ENCODE measurements around the gene EIF5B.
"Not testable (repeated sequence)": the region's sequence is repeated elsewhere in the genome, so short reads cannot be mapped to it uniquely, and the experiment has no call there.

EIF5B gene, protein sequence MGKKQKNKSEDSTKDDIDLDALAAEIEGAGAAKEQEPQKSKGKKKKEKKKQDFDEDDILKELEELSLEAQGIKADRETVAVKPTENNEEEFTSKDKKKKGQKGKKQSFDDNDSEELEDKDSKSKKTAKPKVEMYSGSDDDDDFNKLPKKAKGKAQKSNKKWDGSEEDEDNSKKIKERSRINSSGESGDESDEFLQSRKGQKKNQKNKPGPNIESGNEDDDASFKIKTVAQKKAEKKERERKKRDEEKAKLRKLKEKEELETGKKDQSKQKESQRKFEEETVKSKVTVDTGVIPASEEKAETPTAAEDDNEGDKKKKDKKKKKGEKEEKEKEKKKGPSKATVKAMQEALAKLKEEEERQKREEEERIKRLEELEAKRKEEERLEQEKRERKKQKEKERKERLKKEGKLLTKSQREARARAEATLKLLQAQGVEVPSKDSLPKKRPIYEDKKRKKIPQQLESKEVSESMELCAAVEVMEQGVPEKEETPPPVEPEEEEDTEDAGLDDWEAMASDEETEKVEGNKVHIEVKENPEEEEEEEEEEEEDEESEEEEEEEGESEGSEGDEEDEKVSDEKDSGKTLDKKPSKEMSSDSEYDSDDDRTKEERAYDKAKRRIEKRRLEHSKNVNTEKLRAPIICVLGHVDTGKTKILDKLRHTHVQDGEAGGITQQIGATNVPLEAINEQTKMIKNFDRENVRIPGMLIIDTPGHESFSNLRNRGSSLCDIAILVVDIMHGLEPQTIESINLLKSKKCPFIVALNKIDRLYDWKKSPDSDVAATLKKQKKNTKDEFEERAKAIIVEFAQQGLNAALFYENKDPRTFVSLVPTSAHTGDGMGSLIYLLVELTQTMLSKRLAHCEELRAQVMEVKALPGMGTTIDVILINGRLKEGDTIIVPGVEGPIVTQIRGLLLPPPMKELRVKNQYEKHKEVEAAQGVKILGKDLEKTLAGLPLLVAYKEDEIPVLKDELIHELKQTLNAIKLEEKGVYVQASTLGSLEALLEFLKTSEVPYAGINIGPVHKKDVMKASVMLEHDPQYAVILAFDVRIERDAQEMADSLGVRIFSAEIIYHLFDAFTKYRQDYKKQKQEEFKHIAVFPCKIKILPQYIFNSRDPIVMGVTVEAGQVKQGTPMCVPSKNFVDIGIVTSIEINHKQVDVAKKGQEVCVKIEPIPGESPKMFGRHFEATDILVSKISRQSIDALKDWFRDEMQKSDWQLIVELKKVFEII

DNA sequence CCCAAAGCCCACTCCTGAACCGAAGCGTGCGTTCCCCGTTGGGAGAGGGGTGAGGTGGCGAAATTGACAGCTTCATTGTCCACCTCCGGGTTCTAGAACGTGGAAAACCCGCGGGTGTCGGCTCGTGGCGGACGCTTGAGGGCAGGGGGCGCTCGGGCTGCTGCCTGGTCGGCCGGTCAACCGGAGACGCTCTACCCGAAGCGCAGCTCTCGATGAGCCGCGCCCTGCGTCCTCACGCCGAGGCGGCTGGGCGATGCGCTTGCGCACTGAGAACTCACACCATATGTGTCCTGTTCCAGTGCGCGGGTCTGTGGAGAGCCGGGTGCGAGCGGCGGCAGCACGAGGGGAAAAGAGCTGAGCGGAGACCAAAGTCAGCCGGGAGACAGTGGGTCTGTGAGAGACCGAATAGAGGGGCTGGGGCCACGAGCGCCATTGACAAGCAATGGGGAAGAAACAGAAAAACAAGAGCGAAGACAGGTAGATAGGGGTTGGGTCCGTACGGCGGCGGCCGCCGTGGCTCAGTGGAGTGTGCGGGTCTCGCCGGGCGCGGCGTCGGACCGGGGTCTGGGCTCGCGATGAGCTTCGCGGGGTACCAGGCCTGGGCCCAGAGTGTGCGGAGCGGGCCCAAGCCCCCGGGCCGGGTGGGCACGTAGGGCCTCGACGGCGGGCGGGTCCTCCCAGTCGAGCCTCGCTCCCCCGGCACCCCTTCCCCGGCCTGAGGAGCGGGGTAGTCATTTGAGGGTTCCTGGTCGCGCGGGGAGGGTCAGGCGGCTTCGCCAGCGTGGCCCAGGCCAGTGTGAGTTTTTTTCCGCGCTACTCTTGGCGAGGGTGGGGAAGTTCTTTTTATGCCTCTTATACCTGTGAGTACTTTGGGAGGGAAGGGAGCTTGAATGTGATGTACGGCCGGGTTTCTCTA, at the start of gene EIF5B:
Gene EIF5B (plus strand): TSS at position 277 of the 916 bp plus-strand sequence. CDS start 166 bp downstream, at position 443.
- peak; percentile 98 for DNase-seq

DNA sequence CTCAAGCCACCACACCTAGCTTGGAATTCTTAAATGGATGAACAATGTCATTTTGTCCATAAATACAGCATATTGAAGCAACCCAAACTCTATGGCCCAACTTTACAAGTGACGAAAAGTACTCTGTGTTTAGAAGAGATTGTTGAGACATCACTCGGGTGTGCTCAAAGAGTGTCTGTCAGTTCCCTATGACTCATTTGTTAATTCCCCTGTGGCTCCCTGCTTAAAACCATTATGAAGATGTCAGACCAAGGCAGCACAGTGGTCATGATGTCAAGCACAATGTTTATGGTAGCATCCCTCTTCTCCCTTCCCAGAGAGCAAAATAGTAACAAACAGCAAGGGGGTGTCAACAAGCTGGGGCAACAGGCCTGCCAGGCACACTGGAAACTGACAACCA, 39.2 kb upstream of the EIF5B start:
- no peak for DNase-seq

DNA sequence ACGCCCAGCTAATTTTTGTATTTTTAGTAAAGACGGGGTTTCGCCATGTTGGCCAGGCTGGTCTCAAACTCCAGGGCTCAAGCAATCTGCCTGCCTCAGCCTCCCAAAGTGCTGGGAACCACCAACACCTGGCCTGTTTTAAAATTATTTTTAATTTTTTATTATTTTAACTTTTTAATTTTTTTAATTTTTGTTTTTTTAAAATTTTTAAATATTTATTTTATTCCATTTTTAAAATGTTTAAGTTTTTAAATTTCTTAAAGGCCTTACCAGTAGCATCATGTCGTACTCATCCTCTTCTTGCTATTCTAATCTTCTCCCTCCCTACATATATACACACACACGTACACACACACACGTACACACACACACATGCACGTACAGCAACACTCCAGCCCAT, 37.6 kb upstream of the EIF5B start:
- no peak for DNase-seq

DNA sequence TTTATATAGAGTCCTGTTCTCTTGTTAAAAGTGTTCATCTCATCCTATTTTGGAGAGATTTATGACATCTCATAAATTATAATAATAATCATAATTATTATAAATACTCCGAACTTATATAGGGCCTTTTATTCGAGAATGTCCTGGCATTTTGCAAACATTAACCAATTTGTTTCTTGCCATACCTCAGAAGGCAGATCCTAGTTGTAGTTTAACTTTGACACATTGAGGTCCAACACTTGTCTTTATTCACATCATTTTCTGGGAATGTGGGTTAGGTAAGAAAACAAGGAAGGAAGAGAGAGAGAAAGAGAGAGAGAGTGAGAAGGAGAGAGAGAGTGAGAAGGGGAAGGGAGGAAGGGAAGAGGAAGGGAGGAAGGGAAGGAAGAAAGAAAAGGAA, 36.1 kb upstream of the EIF5B start, which contains the start of gene LYG1:
Gene LYG1 (minus strand): TSS at position 101 of the 400 bp plus-strand sequence. CDS start 5,527 bp downstream, outside the sequence.
- not testable (repeated sequence) for DNase-seq

DNA sequence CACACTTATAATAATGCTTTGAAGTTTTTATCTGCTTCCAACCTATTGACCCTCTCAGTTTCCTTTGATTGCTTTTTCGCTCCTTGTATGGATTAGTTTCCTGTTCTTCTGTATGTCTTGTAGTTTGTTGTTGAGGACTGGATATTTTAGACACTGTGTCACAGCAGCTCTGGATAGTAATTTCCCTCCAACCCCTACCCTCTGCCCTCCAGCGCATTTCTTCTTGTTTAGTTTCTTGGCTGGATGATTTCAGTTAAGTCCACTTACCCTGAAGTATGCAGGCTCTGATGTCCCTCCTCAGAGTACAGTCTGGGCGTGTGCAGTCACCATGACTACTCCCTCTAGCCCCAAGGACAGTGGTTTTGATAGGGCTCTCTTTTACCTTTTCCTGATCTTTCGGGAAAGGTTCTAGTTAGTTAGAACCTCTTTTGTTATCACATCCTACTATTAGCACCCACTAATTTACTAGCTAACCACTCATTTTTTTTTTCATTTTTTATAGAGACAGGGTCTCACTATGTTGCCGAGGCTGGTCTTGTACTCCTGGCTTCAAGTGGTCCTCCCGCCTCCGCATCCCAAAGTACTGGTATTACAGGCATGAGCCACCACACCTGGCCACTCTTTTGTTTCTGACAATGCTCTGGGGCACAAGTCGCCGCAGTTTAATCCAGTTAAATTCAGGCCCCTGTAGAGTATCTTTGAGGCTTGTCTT, 19.9 kb upstream of the EIF5B start:
- no peak for DNase-seq

- DNase-seq, result not testable (repeated sequence)
Observed at GRCh38 chr2:99317873-99318200, 19.4 kb upstream of the EIF5B start.

- DNase-seq, result no peak
Observed at GRCh38 chr2:99325384-99325783, 11.8 kb upstream of the EIF5B start.

DNA sequence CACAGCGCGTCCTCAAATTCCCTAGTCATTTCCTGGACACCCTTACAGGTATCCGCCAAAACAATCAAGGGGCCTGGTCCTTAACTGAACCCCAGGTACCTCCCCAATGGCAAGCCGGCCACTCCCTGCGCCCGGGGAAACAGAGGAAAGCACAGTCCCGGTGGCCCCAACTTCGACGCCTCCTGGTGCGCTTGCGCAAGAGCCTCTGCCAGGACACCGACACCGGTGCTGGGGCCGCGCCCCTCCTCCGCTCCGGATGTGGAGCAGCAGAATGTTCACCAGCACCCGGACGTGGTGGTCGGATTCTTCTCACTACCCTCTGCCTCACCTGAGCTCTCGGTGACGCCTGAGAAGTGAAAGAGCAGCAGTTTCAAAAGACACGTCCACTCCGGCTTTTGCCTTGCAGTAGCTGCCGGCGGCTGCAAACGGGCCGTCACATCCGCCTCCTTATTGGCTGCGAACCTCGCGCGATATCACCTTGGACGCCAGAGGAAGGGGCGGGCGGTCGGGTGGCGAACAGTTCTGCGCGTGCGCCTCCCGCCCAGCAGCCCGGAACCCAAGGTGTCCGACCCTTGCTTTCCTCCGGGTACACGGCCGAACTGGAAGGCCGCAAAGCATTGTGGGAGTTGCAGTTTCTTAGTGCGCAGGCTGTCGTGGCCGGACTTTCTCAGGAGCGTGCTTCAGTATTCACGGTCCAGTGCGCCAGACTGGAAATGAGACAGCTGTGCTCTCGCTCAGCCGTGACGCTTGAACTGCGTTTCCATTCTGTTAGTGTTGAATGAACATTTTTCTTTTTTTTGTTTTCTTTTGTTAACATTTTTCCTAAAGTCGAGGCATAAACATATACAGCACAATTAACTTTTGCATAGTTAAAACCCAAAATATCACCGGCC, 1.0 kb upstream of the EIF5B start, which contains the start of gene TXNDC9:
Gene TXNDC9 (minus strand): TSS at position 423 of the 893 bp plus-strand sequence. CDS start 3,123 bp downstream, outside the sequence.
- peak; percentile 99 for DNase-seq

- no peak for DNase-seq
Observed at GRCh38 chr2:99336804-99337112, 431 bp upstream of the EIF5B start.

GRCh38 chr2:99338029-99338585, 918 bp downstream of the EIF5B start:
- DNase-seq, result peak; percentile 19

GRCh38 chr2:99340669-99341236, 3.6 kb downstream of the EIF5B start:
- DNase-seq, result no peak

DNA sequence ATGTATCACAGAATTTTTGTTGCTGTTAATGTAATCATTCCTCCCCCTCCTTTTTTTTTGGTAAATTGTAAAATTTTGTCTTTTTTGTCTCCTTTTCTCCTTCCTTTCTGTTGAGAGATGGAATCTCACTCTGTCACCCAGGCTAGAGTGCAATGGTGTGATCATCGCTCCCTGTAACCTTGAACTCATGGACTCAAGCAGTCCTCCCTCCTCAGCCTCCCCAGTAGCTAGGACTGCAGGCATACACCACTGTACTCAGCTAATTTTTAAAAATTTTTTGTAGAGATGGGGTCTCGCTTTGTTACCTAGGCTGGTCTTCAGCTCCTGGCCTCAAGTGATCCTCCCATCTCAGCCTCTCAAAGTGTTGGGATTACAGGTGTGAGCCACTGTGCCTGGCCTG, 5.3 kb downstream of the EIF5B start:
- DNase-seq, result no peak

DNA sequence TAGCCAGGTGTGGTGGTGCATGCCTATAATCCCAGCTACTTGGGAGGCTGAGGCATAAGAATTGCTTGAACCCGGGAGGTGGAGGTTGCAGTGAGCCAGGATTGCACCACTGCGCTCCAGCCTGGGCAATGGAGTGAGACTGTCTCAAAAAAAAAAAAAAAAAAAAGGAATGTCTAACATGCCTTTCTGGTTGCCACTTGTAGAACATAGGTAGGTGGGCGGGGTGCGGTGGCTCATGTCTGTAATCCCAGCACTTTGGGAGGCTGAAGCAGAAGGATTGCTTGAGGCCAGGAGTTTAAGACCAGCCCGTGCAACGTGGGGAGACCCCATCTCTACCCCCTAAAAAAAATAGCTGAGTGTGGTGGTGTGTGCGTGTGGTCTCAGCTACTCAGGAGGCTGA, 8.3 kb downstream of the EIF5B start:
- DNase-seq, result not testable (repeated sequence)

GRCh38 chr2:99346218-99346617, 9.0 kb downstream of the EIF5B start:
- no peak for DNase-seq

DNA sequence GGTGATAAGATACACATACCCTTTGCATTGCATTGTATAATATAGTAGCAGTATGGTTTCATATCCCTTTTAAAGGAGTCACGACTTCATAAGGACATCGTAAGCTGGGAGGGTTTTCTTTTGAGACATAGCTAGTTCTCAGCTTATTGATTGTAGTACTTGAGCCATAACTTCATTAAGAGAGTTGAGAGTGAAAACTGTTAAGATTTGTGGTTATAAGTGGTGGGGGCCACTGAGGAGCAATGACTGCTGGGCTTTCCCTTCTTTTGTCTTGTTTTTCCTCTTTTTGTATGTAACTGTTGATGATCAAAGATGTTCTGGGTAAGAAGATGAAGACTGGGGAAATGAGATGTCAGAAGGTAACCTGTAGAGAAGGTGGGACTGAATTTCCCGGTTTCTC, 11.0 kb downstream of the EIF5B start:
- DNase-seq, result peak; percentile 36

- DNase-seq, result no peak
Observed at GRCh38 chr2:99350194-99350593, 13.0 kb downstream of the EIF5B start.

DNA sequence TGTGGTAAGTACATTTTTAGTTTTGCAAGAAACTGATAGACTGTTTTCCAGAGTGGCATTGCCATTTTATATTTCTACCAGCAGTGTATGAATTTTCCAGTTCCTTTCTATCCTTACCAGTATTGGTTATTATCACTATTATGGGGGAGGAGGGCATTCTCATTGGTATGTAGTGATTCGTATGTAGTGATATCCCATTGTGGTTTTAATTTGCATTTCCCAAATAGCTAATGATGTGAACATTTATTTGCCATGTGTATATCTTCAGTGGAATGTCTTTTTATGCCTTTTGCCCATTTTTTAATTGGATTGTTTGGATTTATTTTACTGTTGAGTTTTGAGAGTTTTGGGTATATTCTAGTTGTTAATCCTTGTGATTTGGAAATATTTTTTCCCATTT, 16.9 kb downstream of the EIF5B start:
- DNase-seq, result no peak

- DNase-seq, result not testable (repeated sequence)
Observed at GRCh38 chr2:99354825-99355224, 17.6 kb downstream of the EIF5B start.

GRCh38 chr2:99356853-99357252, 19.7 kb downstream of the EIF5B start:
- DNase-seq, result no peak

- DNase-seq, result no peak
Observed at GRCh38 chr2:99365661-99366060, 28.5 kb downstream of the EIF5B start.

Measured in activated CD4-positive, alpha-beta T cell treated with anti-CD3 and anti-CD28 coated beads, Interleukin-2, Interleukin-6, amounts not matched to agents 100 ng/mL and 50 ng/mL, durations not matched to agents 16 hours and 8 hours (primary cell).